Motor neuron (in vitro differentiated cells): Measurements from ENCODE around the gene CTSW. TPM values are rescaled to one million over a fixed set of nuclear protein-coding genes. Genes with fewer than 3 reads are reported as not detected.
A peak's percentile ranks its signal among the peaks of the same experiment; 100 is the strongest.

Source experiments
- ATAC-seq, 8 experiments: fragments of 200-7000 bp; cut with Tn5 transposase; replicated peaks in 6 of 8; 2 replicates each; pipeline ENCODE4 v1.8.0; 2021; ENCODE audit warnings: mild to moderate bottlenecking in 8 of 8, moderate library complexity in 8 of 8
- H3K27ac ChIP-seq, 2 donors: fragments of 250-450 bp; sonication (Bioruptor Pico); 2 replicates each; pipeline ENCODE4 v1.9.0; 2021; ENCODE audit warnings: antibody characterized with exemption in 2 of 2, mild to moderate bottlenecking in 2 of 2, moderate library complexity in 1 of 2
- H3K4me1 ChIP-seq, 2 donors: fragments of 250-450 bp; sonication (Bioruptor Pico); replicated peaks in 1 of 2; 2 replicates each; pipeline ENCODE4 v1.6.1; 2021; ENCODE audit warnings: antibody characterized with exemption in 2 of 2, mild to moderate bottlenecking in 2 of 2, moderate library complexity in 1 of 2
- H3K4me3 ChIP-seq, 5 donors: fragments of 250-450 bp; sonication (Bioruptor Pico); 2 replicates each; pipeline ENCODE4 v1.9.0; 2021; ENCODE audit warnings: antibody characterized with exemption in 5 of 5, mild to moderate bottlenecking in 5 of 5, moderate library complexity in 4 of 5
- WGBS, 10 experiments: fragments of 450-650 bp; shearing (Covaris generic); methylation state at CpG; one replicate each; pipeline ENCODE4 v1.0.0; 2022; 5-methylcytosine and 5-hydroxymethylcytosine counted together
- in situ Hi-C, 9 experiments: fragments of 400-800 bp; cut with MboI; loops; one replicate each; pipeline ENCODE4 v1.15.0; 2021; ENCODE audit warnings: low sequenced_read_pairs in 9 of 9, low pct_unique_long_range_greater_than_20kb in 2 of 9; ENCODE audit not compliant: unreplicated experiment in 9 of 9
- total RNA-seq, 8 experiments: library from RNA; unstranded; fragments of 300-600 nt; gene quantifications; 2 replicates each; pipeline versions ENCODE4 v1.2.3 to v1.2.4, GENCODE V29; 2022

CTSW gene
- total RNA-seq, 8 experiments from 2014 or later, result 0.21 to 1.7 (median 0.56) TPM; not detected in 2

DNA sequence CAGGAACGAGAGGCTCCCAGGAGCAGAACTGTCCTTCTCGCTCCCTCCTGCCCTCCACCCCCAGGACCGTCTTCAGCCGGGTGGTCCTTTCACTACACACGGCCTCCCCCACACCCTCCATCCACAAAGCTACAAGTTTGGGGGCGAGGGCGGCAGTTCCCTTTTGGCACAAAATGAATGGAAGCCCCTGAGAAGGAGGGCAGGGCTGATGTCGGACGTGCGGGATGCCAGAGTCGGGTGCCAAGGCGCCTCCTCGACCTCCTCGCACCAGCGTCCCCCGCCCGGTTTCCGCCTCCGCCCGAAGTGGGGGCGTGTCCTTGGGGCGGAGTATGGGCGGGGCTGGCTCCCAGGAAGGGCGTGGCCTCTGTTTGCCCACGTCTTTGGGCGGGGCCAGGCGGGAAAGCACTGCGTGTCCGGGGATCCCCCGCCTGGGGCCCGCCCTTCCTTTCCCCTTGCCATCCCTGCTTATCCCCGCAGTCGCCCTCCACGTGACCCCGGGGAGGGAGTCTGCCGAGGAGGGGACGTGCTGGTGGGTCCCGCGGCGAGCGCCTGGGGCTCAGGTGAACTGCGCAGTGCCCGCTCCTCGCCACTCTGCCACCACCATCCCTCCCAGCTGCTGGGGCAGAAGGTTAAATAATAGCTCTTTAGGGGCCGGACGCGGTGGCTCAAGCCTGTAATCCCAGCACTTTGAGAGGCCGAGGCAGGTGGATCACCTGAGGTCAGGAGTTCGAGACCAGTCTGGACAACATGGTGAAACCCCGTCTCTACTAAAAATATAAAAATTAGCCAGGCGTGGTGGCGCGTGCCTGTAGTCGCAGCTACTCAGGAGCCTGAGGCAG lies 6.1 kb upstream of the CTSW start:
- WGBS, 10 experiments, result 0 to 8% (median 2%) methylated on average over 4 to 9 of the region's 54 CpGs; no CpG with 5 or more reads in 7 of the 10 experiments
- in situ Hi-C loops, result no loop called here
- Histone ChIP-seq H3K27ac (peak overlapping the region in 1 of 2 donors; percentile 32), H3K4me3 (peak overlapping the region; percentile 19 to 42 (median 37)), H3K4me1 (peaks cover 8 to 30% of the 10 kb centered on the region in 2 donors)
- ATAC-seq, result peak; percentile 39 to 87 (median 82)

DNA sequence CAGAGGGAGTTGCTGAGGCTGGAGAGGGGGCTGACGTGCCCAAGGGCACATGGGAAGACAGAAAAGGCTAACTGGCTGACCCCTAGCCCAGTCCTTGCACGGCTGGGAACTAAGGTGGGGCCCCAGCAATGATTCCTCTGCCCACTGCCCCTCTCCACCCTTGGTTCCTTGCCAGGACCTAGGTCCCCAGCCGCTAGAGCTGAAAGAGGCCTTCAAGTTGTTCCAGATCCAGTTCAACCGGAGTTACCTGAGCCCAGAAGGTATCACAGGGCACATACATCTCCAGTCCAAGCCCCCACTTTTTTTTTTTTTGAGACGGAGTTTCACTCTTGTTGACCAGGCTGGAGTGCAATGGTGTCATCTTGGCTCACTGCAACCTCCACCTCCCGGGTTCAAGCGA lies 390 bp downstream of the CTSW start:
- Histone ChIP-seq H3K4me1 (peaks cover 3 to 5% of the 10 kb centered on the region in 2 donors), H3K4me3 (no peak overlapping the region), H3K27ac (no peak overlapping the region)
- in situ Hi-C loops, result loop anchor here in 2 of 9 experiments (10.0 to 25.0 kb wide), 2 partner anchors 105 to 107 kb away; no protein-coding TSS in a partner anchor
- no peak for ATAC-seq
- WGBS, 10 experiments, result 72 to 100% (median 93%) methylated on average over 1 to 6 of the region's 7 CpGs; no CpG with 5 or more reads in 5 of the 10 experiments

DNA sequence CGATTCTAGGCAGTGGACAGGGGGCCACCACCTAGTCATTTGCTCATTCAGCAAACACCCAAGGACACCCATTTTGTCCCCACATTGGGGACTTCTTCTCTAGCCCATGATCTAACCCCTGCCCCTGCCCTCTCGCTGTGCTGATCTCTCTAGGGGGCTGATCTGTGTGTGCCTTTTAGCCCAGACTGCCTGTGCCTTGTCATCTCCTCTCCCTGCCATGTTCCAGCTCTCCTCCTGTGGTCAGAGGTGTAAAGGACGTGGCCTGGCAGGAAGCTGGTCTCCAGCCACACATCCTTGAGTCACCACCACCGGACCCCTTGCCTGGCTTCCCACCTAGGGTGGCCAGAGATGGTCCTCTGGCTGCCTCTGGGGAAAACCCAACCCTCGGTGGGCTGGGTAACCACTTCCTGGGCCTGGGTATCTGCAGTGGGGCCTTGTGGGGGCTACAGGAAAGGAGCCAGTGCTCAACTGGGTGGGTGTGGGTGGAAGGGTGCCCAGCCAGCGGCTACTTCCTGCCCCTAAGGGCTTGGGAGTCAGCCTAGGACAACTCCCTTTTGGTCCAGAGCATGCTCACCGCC lies 1.3 kb downstream of the CTSW start:
- no peak for ATAC-seq
- in situ Hi-C loops, result loop anchor here in 2 of 9 experiments (10.0 to 25.0 kb wide), 2 partner anchors 104 to 106 kb away; no protein-coding TSS in a partner anchor
- no peak overlapping the region for H3K4me3 ChIP-seq
- no peak overlapping the region for H3K27ac ChIP-seq
- 40 to 100% (median 70%) methylated on average over 1 to 2 of the region's 7 CpGs; no CpG with 5 or more reads in 4 of the 10 experiments for WGBS, 10 experiments
- H3K4me1 ChIP-seq, result peaks cover 3 to 5% of the 10 kb centered on the region in 2 donors

DNA sequence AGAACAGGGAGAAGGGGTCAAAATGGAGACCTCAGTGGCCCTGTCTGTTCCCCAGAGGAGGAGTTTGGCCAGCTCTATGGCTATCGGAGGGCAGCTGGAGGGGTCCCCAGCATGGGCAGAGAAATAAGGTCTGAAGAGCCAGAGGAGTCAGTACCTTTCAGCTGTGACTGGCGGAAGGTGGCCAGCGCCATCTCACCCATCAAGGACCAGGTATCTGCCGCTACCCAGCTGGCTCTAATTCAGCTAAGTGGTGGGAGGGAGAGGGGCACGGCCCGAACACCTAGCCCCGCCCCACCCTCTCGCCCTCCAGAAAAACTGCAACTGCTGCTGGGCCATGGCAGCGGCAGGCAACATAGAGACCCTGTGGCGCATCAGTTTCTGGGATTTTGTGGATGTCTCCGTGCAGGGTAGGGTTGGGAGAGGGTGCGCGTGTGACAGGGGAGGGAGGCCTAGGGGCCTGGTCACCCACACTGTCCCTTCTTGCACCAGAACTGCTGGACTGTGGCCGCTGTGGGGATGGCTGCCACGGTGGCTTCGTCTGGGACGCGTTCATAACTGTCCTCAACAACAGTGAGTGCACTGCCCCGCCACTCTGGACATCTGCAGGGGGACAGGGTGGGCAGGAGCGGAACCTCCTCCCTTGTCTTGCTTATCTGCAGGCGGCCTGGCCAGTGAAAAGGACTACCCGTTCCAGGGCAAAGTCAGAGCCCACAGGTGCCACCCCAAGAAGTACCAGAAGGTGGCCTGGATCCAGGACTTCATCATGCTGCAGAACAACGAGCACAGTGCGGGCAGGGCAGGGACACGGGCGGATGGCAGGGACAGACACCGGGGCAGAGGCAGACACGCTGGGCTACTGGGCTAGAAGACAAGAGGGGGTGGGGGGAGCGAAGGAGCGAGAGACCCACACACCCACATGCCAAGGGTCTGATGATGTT lies 2.8 kb downstream of the CTSW start:
- Histone ChIP-seq H3K4me3 (no peak overlapping the region), H3K27ac (no peak overlapping the region), H3K4me1 (peaks cover 12 to 13% of the 10 kb centered on the region in 2 donors)
- 70 to 100% (median 92%) methylated on average over 1 to 13 of the region's 30 CpGs; no CpG with 5 or more reads in 3 of the 10 experiments for WGBS, 10 experiments
- in situ Hi-C loops, result loop anchor here in 2 of 9 experiments (10.0 to 25.0 kb wide), 2 partner anchors 102 to 105 kb away; no protein-coding TSS in a partner anchor
- no peak for ATAC-seq

DNA sequence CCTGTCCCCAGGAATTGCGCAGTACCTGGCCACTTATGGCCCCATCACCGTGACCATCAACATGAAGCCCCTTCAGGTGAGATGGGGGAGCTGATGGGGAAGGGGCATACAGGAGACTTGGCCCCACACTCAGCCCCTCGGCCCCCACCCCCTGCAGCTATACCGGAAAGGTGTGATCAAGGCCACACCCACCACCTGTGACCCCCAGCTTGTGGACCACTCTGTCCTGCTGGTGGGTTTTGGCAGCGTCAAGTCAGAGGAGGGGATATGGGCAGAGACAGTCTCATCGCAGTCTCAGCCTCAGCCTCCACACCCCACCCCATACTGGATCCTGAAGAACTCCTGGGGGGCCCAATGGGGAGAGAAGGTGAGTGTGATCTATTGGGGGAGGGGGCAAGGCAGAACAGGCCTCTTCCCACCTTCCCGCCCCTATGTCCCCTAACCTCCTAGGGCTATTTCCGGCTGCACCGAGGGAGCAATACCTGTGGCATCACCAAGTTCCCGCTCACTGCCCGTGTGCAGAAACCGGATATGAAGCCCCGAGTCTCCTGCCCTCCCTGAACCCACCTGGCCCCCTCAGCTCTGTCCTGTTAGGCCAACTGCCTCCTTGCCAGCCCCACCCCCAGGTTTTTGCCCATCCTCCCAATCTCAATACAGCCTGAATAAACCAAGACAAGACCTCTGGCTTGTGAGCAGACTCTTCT lies 3.6 kb downstream of the CTSW start:
- no peak overlapping the region for H3K27ac ChIP-seq
- no peak overlapping the region for H3K4me3 ChIP-seq
- no peak for ATAC-seq
- WGBS, 10 experiments, result 95 to 100% (median 100%) methylated on average over 1 to 4 of the region's 13 CpGs; no CpG with 5 or more reads in 6 of the 10 experiments
- in situ Hi-C loops, result loop anchor here in 2 of 9 experiments (10.0 to 25.0 kb wide), 2 partner anchors 102 to 104 kb away; no protein-coding TSS in a partner anchor
- peaks cover 13 to 15% of the 10 kb centered on the region in 2 donors for H3K4me1 ChIP-seq

DNA sequence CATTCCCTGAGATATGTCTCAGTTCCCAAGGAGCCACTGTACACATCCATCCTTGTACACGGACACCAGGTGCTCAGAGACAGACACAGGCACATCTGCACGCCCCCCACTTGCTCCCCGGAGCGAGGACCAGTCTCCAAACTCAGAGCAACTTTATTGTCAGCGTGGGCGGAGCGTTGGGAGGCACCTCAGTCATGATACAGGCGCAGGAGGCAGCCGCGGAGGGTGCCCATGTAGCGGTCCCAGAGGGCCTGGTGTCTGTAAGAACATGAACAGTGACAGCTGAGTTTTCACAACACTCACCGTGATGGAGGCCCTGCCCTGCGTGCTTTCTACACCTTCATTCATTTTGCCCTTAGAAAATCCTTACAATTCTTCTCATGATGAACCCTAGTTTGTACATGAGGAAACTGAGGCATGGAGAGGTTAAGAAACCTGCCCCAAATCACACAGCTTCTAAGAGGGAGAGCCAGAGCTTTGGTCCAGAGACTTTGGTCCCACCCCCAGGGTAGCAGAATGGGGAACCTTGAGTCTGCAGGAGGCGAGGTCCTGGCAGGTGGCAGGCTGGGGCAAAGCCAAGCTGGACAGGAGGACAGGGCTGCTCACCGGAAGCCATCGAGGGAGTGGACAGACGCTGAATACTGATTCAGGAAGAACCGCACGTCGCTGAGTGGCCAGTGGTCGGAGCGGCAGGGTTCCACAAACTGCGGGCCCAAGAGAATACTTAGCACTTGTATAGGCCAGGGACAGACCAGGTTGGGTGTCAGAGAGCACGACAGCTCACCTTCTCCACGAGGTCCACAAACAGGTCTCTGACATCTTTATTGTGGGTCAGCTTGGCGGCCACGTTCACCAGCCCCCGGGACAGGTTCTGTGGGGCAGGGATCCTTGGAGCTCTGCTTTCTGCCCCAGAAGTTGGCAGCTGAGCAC lies 4.4 kb downstream of the CTSW start:
- in situ Hi-C loops, result loop anchor here in 2 of 9 experiments (10.0 to 25.0 kb wide), 2 partner anchors 101 to 103 kb away; no protein-coding TSS in a partner anchor
- ATAC-seq, result no peak
- WGBS, 10 experiments, result 69 to 100% (median 89%) methylated on average over 2 to 18 of the region's 28 CpGs; no CpG with 5 or more reads in 2 of the 10 experiments
- H3K4me3 ChIP-seq, result peak overlapping the region in 1 of 5 donors; percentile 17
- no peak overlapping the region for H3K27ac ChIP-seq
- peaks cover 14 to 17% of the 10 kb centered on the region in 2 donors for H3K4me1 ChIP-seq

DNA sequence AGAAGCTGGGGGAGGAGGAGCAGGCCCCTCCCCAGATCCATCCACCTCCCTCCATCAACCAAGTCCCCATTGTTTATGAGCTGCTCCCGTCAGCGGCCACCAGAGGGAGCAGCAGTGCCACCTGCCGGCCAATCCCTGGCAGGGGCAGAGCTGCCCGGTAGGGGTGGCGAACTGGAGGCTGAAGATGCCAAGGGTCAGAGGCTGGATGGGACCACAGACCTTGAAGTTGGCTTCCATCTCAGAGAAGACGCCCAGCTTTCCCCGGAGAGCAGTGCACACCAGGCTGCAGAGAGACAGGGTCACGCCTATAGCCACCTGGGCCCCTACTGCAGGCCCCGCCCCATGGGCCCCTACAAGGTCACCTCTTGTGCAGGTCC lies 5.1 kb downstream of the CTSW start:
- ATAC-seq, result peak in 4 of 8 experiments; percentile 1 to 24 (median 6)
- peak overlapping the region in 1 of 5 donors; percentile 17 for H3K4me3 ChIP-seq
- H3K27ac ChIP-seq, result no peak overlapping the region
- H3K4me1 ChIP-seq, result peaks cover 18 to 23% of the 10 kb centered on the region in 2 donors
- in situ Hi-C loops, result loop anchor here in 2 of 9 experiments (10.0 to 25.0 kb wide), 2 partner anchors 100 to 103 kb away; no protein-coding TSS in a partner anchor
- WGBS, 10 experiments, result 0 to 100% (median 33%) methylated on average over 1 to 5 of the region's 9 CpGs; no CpG with 5 or more reads in 6 of the 10 experiments

DNA sequence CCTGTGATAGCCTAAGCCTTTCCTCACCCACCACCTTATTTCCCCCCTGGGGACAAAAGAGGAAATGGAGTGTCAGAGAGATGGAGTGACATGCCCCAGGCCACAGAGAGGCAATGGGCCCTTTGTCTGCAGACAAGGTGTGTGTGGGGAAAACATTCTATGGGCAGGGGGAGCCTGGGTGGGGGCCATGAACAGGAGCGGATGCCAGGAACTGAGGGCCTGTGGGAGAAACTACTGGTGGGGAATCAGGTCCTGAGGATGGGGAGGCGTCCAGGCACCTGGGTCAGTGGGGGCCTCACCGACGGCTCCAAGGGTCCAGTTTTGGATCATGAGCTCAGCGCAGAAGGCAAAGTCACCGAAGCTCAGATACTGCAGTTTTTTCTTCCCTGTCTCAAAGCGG lies 5.6 kb downstream of the CTSW start:
- no peak for ATAC-seq
- H3K4me3 ChIP-seq, result no peak overlapping the region
- H3K27ac ChIP-seq, result no peak overlapping the region
- in situ Hi-C loops, result loop anchor here in 2 of 9 experiments (10.0 to 25.0 kb wide), 2 partner anchors 100 to 102 kb away; no protein-coding TSS in a partner anchor
- 89 to 100% methylated on average over 1 to 5 of the region's 7 CpGs; no CpG with 5 or more reads in 8 of the 10 experiments for WGBS, 10 experiments
- peaks cover 23 to 27% of the 10 kb centered on the region in 2 donors for H3K4me1 ChIP-seq

DNA sequence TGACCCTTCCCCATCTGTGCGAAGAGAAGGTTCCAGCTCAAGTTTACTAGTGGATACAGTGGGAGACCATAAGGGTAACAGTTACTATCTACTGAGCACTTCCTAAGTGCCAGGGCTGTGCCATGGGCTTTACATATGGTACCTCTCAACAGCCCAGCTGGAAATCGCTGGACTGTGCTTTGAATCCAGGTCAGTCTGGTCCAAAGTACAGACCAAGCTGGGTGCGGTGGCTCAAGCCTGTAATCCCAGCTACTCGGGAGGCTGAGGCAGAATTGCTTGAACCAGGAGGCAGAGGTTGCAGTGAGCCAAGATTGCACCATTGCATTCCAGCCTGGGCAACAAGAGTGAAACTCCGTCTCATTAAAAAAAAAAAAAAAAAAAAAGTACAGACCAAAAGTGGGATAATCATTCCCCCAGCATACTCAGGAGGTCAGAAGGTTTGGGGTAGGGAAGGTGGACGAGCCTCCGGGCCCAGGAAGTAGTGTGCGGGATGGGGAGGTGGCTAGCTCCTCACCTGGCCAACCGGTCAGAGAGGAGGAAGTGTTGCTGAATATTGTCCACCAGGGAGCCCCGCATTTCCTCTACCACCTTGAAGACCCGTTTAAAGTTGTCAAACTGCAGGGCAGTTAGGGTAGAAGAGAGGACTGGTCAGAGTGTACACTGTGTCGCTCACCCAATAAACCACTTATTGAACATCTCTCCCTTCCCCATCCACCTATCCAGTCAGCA lies 6.3 kb downstream of the CTSW start:
- ATAC-seq, result no peak
- in situ Hi-C loops, result loop anchor here in 2 of 9 experiments (10.0 to 25.0 kb wide), 2 partner anchors 99 to 101 kb away; no protein-coding TSS in a partner anchor
- H3K4me3 ChIP-seq, result no peak overlapping the region
- 70 to 100% (median 90%) methylated on average over 1 to 11 of the region's 12 CpGs; no CpG with 5 or more reads in 1 of the 10 experiments for WGBS, 10 experiments
- H3K4me1 ChIP-seq, result peaks cover 23 to 27% of the 10 kb centered on the region in 2 donors
- H3K27ac ChIP-seq, result no peak overlapping the region
